Neural progenitor cell (in vitro differentiated cells): ENCODE data around the gene ENAH.

Experiments
- EZH2 ChIP-seq: fragments of 200-600 bp; sonication (generic); IDR thresholded peaks from 2 replicates; pipeline ENCODE4 v1.6.1; 2017; ENCODE audit warnings: antibody characterized with exemption, mild to moderate bottlenecking, moderate library complexity
- TF ChIP-seq, protein P1 (sequence below): fragments of 200-600 bp; sonication (generic); IDR thresholded peaks from 2 replicates; pipeline ENCODE4 v1.5.1; 2017; ENCODE audit warnings: antibody characterized with exemption, mild to moderate bottlenecking

DNA sequence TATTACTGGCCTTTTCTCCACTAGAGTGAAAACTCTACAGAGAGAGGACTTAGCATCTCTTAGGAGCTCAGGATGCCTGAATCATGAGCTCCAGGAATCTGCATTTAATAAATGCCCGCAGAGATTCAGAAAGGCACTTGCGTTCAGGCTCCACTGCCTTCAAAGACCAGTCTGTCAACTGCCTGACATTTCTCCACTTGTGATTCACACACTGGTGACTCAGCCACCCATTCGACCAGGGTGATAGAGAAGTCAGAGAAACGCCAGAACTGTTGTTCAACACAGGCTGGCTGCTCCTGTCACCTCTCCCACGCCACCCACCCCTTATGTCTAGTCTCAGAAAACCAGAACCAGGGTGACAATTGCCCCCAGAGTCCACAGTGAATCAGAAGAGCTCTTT is 198.2 kb downstream of the ENAH start:
- TF ChIP-seq, protein P1, sequence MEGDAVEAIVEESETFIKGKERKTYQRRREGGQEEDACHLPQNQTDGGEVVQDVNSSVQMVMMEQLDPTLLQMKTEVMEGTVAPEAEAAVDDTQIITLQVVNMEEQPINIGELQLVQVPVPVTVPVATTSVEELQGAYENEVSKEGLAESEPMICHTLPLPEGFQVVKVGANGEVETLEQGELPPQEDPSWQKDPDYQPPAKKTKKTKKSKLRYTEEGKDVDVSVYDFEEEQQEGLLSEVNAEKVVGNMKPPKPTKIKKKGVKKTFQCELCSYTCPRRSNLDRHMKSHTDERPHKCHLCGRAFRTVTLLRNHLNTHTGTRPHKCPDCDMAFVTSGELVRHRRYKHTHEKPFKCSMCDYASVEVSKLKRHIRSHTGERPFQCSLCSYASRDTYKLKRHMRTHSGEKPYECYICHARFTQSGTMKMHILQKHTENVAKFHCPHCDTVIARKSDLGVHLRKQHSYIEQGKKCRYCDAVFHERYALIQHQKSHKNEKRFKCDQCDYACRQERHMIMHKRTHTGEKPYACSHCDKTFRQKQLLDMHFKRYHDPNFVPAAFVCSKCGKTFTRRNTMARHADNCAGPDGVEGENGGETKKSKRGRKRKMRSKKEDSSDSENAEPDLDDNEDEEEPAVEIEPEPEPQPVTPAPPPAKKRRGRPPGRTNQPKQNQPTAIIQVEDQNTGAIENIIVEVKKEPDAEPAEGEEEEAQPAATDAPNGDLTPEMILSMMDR = no peak
- TF ChIP-seq EZH2 = no peak
